Tibial artery (tissue), 4 donors: ENCODE results near the gene OSBPL8.

ENCODE experiments used
- DNase-seq, 2 donors: peaks; one replicate each; pipeline ENCODE4 v3.0.0-alpha.2; 2019
- H3K27ac ChIP-seq, 2 donors: fragments of 200-600 bp; sonication (generic) in 1 of 2; 1 replicate in 1 of 2; 2 replicates in 1 of 2; pipeline ENCODE4 v1.5.1; 2018 to 2019; ENCODE audit warnings: mild to moderate bottlenecking in 1 of 2
- H3K27me3 ChIP-seq, 2 donors: fragments of 200-600 bp; sonication (generic) in 1 of 2; one replicate each; pipeline versions ENCODE4 v1.5.1 to v1.6.0; 2016 to 2019
- H3K36me3 ChIP-seq, 3 donors: fragments of 200-600 bp; sonication (generic) in 2 of 3; one replicate each; pipeline ENCODE4 v1.5.1; 2016 to 2019; ENCODE audit warnings: mild to moderate bottlenecking in 2 of 3
- H3K4me1 ChIP-seq, 4 donors: fragments of 200-600 bp; sonication (generic) in 2 of 4; 1 replicate in 3 of 4; 2 replicates in 1 of 4; pipeline ENCODE4 v1.5.1; 2016 to 2019
- H3K4me3 ChIP-seq, 2 donors: fragments of 200-600 bp; sonication (generic) in 1 of 2; 1 replicate in 1 of 2; 2 replicates in 1 of 2; pipeline ENCODE4 v1.5.1; 2018 to 2019; ENCODE audit warnings: mild to moderate bottlenecking in 2 of 2
- H3K9me3 ChIP-seq, 3 donors: fragments of 200-600 bp; sonication (generic) in 1 of 3; one replicate each; pipeline ENCODE4 v1.5.1; 2016 to 2019
- intact Hi-C: fragments of 100-400 bp; cut with DNase I; formaldehyde crosslinking; loops from one replicate; pipeline ENCODE4 v1.15.0; 2023; ENCODE audit warnings: low total_unique reads
- TF ChIP-seq, protein P1 (sequence below), 2 experiments: fragments of 200-600 bp in 1 of 2; fragments of 450-650 bp in 1 of 2; IDR thresholded peaks; one replicate each; pipeline ENCODE4 v1.5.1; 2017 to 2019; ENCODE audit warnings: antibody characterized with exemption in 2 of 2, mild to moderate bottlenecking in 1 of 2, moderate library complexity in 1 of 2

Gene OSBPL8

GRCh38 chr12:76464631-76465166 lies 94.9 kb downstream of the OSBPL8 start:
- intact Hi-C loops, result no loop called here
- Histone ChIP-seq H3K4me3 (no peak overlapping the region), H3K4me1 (peaks cover 0 to 12% (median 2%) of the 10 kb centered on the region in 4 donors), H3K36me3 (no peaks in the 10 kb centered on the region), H3K27ac (no peak overlapping the region), H3K9me3 (no peaks in the 10 kb centered on the region), H3K27me3 (no peaks in the 10 kb centered on the region)
- no peak for DNase-seq
- TF ChIP-seq, protein P1, sequence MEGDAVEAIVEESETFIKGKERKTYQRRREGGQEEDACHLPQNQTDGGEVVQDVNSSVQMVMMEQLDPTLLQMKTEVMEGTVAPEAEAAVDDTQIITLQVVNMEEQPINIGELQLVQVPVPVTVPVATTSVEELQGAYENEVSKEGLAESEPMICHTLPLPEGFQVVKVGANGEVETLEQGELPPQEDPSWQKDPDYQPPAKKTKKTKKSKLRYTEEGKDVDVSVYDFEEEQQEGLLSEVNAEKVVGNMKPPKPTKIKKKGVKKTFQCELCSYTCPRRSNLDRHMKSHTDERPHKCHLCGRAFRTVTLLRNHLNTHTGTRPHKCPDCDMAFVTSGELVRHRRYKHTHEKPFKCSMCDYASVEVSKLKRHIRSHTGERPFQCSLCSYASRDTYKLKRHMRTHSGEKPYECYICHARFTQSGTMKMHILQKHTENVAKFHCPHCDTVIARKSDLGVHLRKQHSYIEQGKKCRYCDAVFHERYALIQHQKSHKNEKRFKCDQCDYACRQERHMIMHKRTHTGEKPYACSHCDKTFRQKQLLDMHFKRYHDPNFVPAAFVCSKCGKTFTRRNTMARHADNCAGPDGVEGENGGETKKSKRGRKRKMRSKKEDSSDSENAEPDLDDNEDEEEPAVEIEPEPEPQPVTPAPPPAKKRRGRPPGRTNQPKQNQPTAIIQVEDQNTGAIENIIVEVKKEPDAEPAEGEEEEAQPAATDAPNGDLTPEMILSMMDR (IDR thresholded peaks at IDR 0.05), result no peak

GRCh38 chr12:76462668-76463224 lies 96.8 kb downstream of the OSBPL8 start:
- H3K4me1 ChIP-seq, result peaks cover 0 to 9% (median 2%) of the 10 kb centered on the region in 4 donors
- no peaks in the 10 kb centered on the region for H3K27me3 ChIP-seq
- no peak overlapping the region for H3K27ac ChIP-seq
- DNase-seq, result no peak
- H3K36me3 ChIP-seq, result no peaks in the 10 kb centered on the region
- intact Hi-C loops, result no loop called here
- H3K4me3 ChIP-seq, result no peak overlapping the region
- no peaks in the 10 kb centered on the region for H3K9me3 ChIP-seq
- TF ChIP-seq, protein P1 (IDR thresholded peaks at IDR 0.05), result no peak

DNA sequence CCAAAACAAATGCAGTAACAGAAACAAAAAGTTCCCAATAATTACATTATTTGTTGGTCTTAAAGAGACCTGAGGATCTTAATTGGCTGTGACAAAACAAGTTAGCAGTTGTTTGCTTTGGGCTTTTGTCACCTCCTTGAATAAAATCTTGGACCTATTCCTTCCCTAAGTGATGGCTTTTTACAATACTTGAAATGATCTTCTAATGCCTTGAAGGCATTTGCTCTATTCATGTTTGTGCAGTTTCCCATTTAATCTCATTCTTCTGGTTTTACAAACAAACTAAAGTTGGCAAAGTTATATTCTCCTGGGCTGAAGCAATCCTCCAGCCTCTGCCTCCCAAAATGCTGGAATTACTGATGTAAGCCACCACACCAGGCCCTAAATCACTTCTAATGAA lies 98.8 kb downstream of the OSBPL8 start:
- peaks cover 0 to 10% (median 2%) of the 10 kb centered on the region in 4 donors for H3K4me1 ChIP-seq
- intact Hi-C loops, result no loop called here

DNA sequence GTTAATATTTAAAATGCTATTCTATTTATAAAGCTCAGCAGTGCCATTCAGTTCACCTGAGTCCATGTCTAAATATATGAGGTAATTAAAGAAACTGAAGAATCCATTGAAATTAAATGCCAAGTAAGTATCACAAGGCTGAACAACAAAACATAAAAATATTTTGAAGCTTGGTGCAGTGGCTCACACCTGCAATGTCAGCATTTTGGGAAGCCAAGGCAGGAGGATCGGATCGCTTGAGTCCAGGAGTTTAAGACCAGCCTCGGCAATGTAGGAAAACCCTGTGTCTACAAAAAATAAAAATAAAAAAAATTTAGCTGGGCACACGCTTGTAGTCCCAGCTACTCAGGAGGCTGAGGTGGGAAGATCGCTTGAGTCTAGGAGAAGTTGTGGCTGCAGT lies 101.8 kb downstream of the OSBPL8 start:
- H3K27me3 ChIP-seq, result no peaks in the 10 kb centered on the region
- H3K27ac ChIP-seq, result no peak overlapping the region
- peaks cover 0 to 15% (median 0%) of the 10 kb centered on the region in 4 donors for H3K4me1 ChIP-seq
- no peak overlapping the region for H3K4me3 ChIP-seq
- no peaks in the 10 kb centered on the region for H3K9me3 ChIP-seq
- intact Hi-C loops, result no loop called here
- TF ChIP-seq, protein P1 (IDR thresholded peaks at IDR 0.05), result no peak
- no peaks in the 10 kb centered on the region for H3K36me3 ChIP-seq
- no peak for DNase-seq

More for the DNA sequence above, 98.8 kb downstream of the OSBPL8 start:
- H3K27me3 ChIP-seq, result no peaks in the 10 kb centered on the region
- no peaks in the 10 kb centered on the region for H3K36me3 ChIP-seq
- H3K9me3 ChIP-seq, result no peaks in the 10 kb centered on the region
- TF ChIP-seq, protein P1 (IDR thresholded peaks at IDR 0.05), result no peak
- H3K4me3 ChIP-seq, result no peak overlapping the region
- DNase-seq, result no peak
- H3K27ac ChIP-seq, result no peak overlapping the region

GRCh38 chr12:76457010-76457409 lies 102.6 kb downstream of the OSBPL8 start:
- H3K9me3 ChIP-seq, result no peaks in the 10 kb centered on the region
- H3K4me3 ChIP-seq, result no peak overlapping the region
- peaks cover 0 to 12% (median 0%) of the 10 kb centered on the region in 4 donors for H3K4me1 ChIP-seq
- no peak overlapping the region for H3K27ac ChIP-seq
- H3K36me3 ChIP-seq, result no peaks in the 10 kb centered on the region
- DNase-seq, result no peak
- H3K27me3 ChIP-seq, result no peaks in the 10 kb centered on the region
- intact Hi-C loops, result no loop called here
- TF ChIP-seq, protein P1 (IDR thresholded peaks at IDR 0.05), result no peak
